GM19099 (cell line): ENCODE measurements around the gene PAXX.

ENCODE experiments used
- POLR2A ChIP-seq: IDR thresholded peaks from 3 replicates; pipeline ENCODE4 v1.6.1; 2011; ENCODE audit warnings: low read depth; ENCODE audit not compliant: insufficient read length; ENCODE audit errors: extremely low read depth

The PAXX gene

GRCh38 chr9:137042751-137043727 lies 50.8 kb downstream of the PAXX start:
- TF ChIP-seq POLR2A: no peak
